CD4-positive, alpha-beta T cell treated with Interleukin-1 beta for 1 hour (primary cell): ENCODE results near the gene CST3.
A peak's percentile ranks its signal among the peaks of the same experiment; 100 is the strongest.
"Not testable (repeated sequence)": the region's sequence is repeated elsewhere in the genome, so short reads cannot be mapped to it uniquely, and the experiment has no call there.

ENCODE experiments used
- DNase-seq, 2 donors: peaks; one replicate each; pipeline ENCODE4 v3.0.0-alpha.2; 2020 to 2022

The CST3 gene

GRCh38 chr20:23637282-23638221 lies at the start of gene CST3:
Gene CST3 (minus strand): TSS chr20:23637955. CDS start chr20:23637862, 93 bp downstream.
- DNase-seq: peak in 1 of 2 donors; percentile 43

GRCh38 chr20:23686046-23686750 lies 48.4 kb upstream of the CST3 start:
- DNase-seq: no peak

GRCh38 chr20:23685529-23685896 lies 47.8 kb upstream of the CST3 start:
- DNase-seq: not testable (repeated sequence)

- no peak for DNase-seq
Observed at GRCh38 chr20:23684261-23684660, 46.5 kb upstream of the CST3 start.

GRCh38 chr20:23683807-23684206 lies 46.1 kb upstream of the CST3 start:
- no peak for DNase-seq

- no peak for DNase-seq
Observed at GRCh38 chr20:23683281-23683680, 45.5 kb upstream of the CST3 start.

GRCh38 chr20:23680146-23680545 lies 42.4 kb upstream of the CST3 start:
- no peak for DNase-seq

GRCh38 chr20:23679133-23680092 lies 41.7 kb upstream of the CST3 start:
- DNase-seq: no peak

GRCh38 chr20:23673209-23673608 lies 35.5 kb upstream of the CST3 start:
- no peak for DNase-seq

- no peak for DNase-seq
Observed at GRCh38 chr20:23672158-23672557, 34.4 kb upstream of the CST3 start.

GRCh38 chr20:23671479-23671878 lies 33.7 kb upstream of the CST3 start:
- DNase-seq: no peak

- DNase-seq: no peak
Observed at GRCh38 chr20:23670361-23670760, 32.6 kb upstream of the CST3 start.

- DNase-seq: no peak
Observed at GRCh38 chr20:23669866-23670265, 32.1 kb upstream of the CST3 start.

GRCh38 chr20:23669327-23669726 lies 31.6 kb upstream of the CST3 start:
- no peak for DNase-seq

GRCh38 chr20:23668477-23668951 lies 30.8 kb upstream of the CST3 start:
- peak; percentile 36 to 41 for DNase-seq

GRCh38 chr20:23667666-23668065 lies 29.9 kb upstream of the CST3 start:
- DNase-seq: no peak

GRCh38 chr20:23666698-23667097 lies 28.9 kb upstream of the CST3 start:
- DNase-seq: no peak

- no peak for DNase-seq
Observed at GRCh38 chr20:23666189-23666588, 28.4 kb upstream of the CST3 start.

- DNase-seq: no peak
Observed at GRCh38 chr20:23664954-23665353, 27.2 kb upstream of the CST3 start.

- DNase-seq: not testable (repeated sequence)
Observed at GRCh38 chr20:23664046-23664445, 26.3 kb upstream of the CST3 start.

GRCh38 chr20:23663180-23663579 lies 25.4 kb upstream of the CST3 start:
- DNase-seq: no peak

GRCh38 chr20:23662276-23662870 lies 24.6 kb upstream of the CST3 start:
- no peak for DNase-seq
